IPS DF 19.7 (cell line): ENCODE results near the gene ABCC1.
A peak's percentile ranks its signal among the peaks of the same experiment; 100 is the strongest.
"Not testable (repeated sequence)": the region's sequence is repeated elsewhere in the genome, so short reads cannot be mapped to it uniquely, and the experiment has no call there.

Experiments used
- DNase-seq: peaks from one replicate; pipeline ENCODE4 v3.0.0-alpha.2; 2013; ENCODE audit warnings: low read depth, low spot score

The ABCC1 gene

GRCh38 chr16:16139806-16140205, 190.4 kb downstream of the ABCC1 start:
- no peak for DNase-seq

GRCh38 chr16:16140537-16140936, 191.1 kb downstream of the ABCC1 start:
- no peak for DNase-seq

GRCh38 chr16:16141141-16141540, 191.7 kb downstream of the ABCC1 start:
- no peak for DNase-seq

GRCh38 chr16:16141784-16142396, 192.5 kb downstream of the ABCC1 start:
- no peak for DNase-seq

GRCh38 chr16:16143038-16143763, 193.8 kb downstream of the ABCC1 start:
- DNase-seq = peak; percentile 50

GRCh38 chr16:16143931-16144330, 194.5 kb downstream of the ABCC1 start:
- DNase-seq = no peak

GRCh38 chr16:16144416-16144815, 195.0 kb downstream of the ABCC1 start:
- no peak for DNase-seq

- DNase-seq = no peak
Observed at GRCh38 chr16:16145286-16145685, 195.9 kb downstream of the ABCC1 start.

- DNase-seq = no peak
Observed at GRCh38 chr16:16146380-16147315, 197.2 kb downstream of the ABCC1 start.

- DNase-seq = no peak
Observed at GRCh38 chr16:16147316-16147999, 198.0 kb downstream of the ABCC1 start.

GRCh38 chr16:16148000-16148599, 198.7 kb downstream of the ABCC1 start:
- DNase-seq = not testable (repeated sequence)

- no peak for DNase-seq
Observed at GRCh38 chr16:16148755-16149154, 199.3 kb downstream of the ABCC1 start.

- no peak for DNase-seq
Observed at GRCh38 chr16:16149710-16150116, 200.3 kb downstream of the ABCC1 start.

- DNase-seq = no peak
Observed at GRCh38 chr16:16150117-16150877, 200.9 kb downstream of the ABCC1 start.

- DNase-seq = no peak
Observed at GRCh38 chr16:16150878-16151152, 201.4 kb downstream of the ABCC1 start.

GRCh38 chr16:16151315-16151714, 201.9 kb downstream of the ABCC1 start:
- DNase-seq = no peak

GRCh38 chr16:16153000-16153399, 203.6 kb downstream of the ABCC1 start:
- DNase-seq = not testable (repeated sequence)

- DNase-seq = no peak
Observed at GRCh38 chr16:16154281-16154951, 205.0 kb downstream of the ABCC1 start.

- DNase-seq = no peak
Observed at GRCh38 chr16:16155234-16155633, 205.8 kb downstream of the ABCC1 start.

GRCh38 chr16:16157166-16157565, 207.8 kb downstream of the ABCC1 start:
- no peak for DNase-seq
